Measurements from ENCODE around the gene UGT2B7.

GRCh38 chr4:69096810-69097209 is 536 bp downstream of the UGT2B7 start:
- TF ChIP-seq, protein P1, sequence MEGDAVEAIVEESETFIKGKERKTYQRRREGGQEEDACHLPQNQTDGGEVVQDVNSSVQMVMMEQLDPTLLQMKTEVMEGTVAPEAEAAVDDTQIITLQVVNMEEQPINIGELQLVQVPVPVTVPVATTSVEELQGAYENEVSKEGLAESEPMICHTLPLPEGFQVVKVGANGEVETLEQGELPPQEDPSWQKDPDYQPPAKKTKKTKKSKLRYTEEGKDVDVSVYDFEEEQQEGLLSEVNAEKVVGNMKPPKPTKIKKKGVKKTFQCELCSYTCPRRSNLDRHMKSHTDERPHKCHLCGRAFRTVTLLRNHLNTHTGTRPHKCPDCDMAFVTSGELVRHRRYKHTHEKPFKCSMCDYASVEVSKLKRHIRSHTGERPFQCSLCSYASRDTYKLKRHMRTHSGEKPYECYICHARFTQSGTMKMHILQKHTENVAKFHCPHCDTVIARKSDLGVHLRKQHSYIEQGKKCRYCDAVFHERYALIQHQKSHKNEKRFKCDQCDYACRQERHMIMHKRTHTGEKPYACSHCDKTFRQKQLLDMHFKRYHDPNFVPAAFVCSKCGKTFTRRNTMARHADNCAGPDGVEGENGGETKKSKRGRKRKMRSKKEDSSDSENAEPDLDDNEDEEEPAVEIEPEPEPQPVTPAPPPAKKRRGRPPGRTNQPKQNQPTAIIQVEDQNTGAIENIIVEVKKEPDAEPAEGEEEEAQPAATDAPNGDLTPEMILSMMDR (conservative IDR thresholded peaks at IDR 0.05; ENCODE audit: low read depth in 2 of 2): no peak
- TF ChIP-seq EZH2 (IDR thresholded peaks at IDR 0.05; ENCODE audit: low read depth, unreplicated experiment): no peak
- TF ChIP-seq POLR2AphosphoS5 (IDR thresholded peaks at IDR 0.05; ENCODE audit: low read depth): no peak
- no peak for TF ChIP-seq JUNB (IDR thresholded peaks at IDR 0.05; ENCODE audit: unreplicated experiment)
- TF ChIP-seq ETS1 (IDR thresholded peaks at IDR 0.05): no peak
- TF ChIP-seq EZH2phosphoT487 (IDR thresholded peaks at IDR 0.05; ENCODE audit: unreplicated experiment): no peak
- TF ChIP-seq ZNF114 (CRISPR knock-in tag; IDR thresholded peaks at IDR 0.05): no peak
- no peak for TF ChIP-seq REST (IDR thresholded peaks at IDR 0.05; ENCODE audit: unreplicated experiment)
- TF ChIP-seq CREB1 (CRISPR knock-in tag; IDR thresholded peaks at IDR 0.05; ENCODE audit: low read depth): no peak
- TF ChIP-seq ZNF331 (CRISPR knock-in tag; IDR thresholded peaks at IDR 0.05; ENCODE audit: low read depth): no peak
- TF ChIP-seq NANOG (IDR thresholded peaks at IDR 0.05; ENCODE audit: borderline replicate concordance): no peak
- TF ChIP-seq, protein P2, sequence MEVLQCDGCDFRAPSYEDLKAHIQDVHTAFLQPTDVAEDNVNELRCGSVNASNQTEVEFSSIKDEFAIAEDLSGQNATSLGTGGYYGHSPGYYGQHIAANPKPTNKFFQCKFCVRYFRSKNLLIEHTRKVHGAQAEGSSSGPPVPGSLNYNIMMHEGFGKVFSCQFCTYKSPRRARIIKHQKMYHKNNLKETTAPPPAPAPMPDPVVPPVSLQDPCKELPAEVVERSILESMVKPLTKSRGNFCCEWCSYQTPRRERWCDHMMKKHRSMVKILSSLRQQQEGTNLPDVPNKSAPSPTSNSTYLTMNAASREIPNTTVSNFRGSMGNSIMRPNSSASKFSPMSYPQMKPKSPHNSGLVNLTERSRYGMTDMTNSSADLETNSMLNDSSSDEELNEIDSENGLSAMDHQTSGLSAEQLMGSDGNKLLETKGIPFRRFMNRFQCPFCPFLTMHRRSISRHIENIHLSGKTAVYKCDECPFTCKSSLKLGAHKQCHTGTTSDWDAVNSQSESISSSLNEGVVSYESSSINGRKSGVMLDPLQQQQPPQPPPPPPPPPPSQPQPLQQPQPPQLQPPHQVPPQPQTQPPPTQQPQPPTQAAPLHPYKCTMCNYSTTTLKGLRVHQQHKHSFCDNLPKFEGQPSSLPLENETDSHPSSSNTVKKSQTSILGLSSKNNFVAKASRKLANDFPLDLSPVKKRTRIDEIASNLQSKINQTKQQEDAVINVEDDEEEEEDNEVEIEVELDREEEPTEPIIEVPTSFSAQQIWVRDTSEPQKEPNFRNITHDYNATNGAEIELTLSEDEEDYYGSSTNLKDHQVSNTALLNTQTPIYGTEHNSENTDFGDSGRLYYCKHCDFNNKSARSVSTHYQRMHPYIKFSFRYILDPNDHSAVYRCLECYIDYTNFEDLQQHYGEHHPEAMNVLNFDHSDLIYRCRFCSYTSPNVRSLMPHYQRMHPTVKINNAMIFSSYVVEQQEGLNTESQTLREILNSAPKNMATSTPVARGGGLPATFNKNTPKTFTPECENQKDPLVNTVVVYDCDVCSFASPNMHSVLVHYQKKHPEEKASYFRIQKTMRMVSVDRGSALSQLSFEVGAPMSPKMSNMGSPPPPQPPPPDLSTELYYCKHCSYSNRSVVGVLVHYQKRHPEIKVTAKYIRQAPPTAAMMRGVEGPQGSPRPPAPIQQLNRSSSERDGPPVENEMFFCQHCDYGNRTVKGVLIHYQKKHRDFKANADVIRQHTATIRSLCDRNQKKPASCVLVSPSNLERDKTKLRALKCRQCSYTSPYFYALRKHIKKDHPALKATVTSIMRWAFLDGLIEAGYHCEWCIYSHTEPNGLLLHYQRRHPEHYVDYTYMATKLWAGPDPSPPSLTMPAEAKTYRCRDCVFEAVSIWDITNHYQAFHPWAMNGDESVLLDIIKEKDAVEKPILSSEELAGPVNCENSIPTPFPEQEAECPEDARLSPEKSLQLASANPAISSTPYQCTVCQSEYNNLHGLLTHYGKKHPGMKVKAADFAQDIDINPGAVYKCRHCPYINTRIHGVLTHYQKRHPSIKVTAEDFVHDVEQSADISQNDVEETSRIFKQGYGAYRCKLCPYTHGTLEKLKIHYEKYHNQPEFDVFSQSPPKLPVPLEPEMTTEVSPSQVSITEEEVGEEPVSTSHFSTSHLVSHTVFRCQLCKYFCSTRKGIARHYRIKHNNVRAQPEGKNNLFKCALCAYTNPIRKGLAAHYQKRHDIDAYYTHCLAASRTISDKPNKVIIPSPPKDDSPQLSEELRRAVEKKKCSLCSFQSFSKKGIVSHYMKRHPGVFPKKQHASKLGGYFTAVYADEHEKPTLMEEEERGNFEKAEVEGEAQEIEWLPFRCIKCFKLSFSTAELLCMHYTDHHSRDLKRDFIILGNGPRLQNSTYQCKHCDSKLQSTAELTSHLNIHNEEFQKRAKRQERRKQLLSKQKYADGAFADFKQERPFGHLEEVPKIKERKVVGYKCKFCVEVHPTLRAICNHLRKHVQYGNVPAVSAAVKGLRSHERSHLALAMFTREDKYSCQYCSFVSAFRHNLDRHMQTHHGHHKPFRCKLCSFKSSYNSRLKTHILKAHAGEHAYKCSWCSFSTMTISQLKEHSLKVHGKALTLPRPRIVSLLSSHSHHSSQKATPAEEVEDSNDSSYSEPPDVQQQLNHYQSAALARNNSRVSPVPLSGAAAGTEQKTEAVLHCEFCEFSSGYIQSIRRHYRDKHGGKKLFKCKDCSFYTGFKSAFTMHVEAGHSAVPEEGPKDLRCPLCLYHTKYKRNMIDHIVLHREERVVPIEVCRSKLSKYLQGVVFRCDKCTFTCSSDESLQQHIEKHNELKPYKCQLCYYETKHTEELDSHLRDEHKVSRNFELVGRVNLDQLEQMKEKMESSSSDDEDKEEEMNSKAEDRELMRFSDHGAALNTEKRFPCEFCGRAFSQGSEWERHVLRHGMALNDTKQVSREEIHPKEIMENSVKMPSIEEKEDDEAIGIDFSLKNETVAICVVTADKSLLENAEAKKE (CRISPR knock-in tag; IDR thresholded peaks at IDR 0.05): no peak

Data from GM23338 (cell line).